ENCODE results near the gene FGF14.

- TF ChIP-seq ZNF274 (IDR thresholded peaks at IDR 0.05; ENCODE audit: low read depth, low read length) (no peak), YY1 (IDR thresholded peaks at IDR 0.05; ENCODE audit: insufficient read depth, insufficient read length) (no peak), SUZ12 (IDR thresholded peaks at IDR 0.05; ENCODE audit: extremely low read depth, insufficient read depth, insufficient read length) (no peak)
Observed at GRCh38 chr13:101959016-101959415, 442.8 kb downstream of the FGF14 start.
